Erythroblast (primary cell): ENCODE results near the gene HOGA1.
"Not testable (repeated sequence)": the region's sequence is repeated elsewhere in the genome, so short reads cannot be mapped to it uniquely, and the experiment has no call there.

Experiments
- GATA1 ChIP-seq: IDR thresholded peaks from 2 replicates; pipeline ENCODE4 v1.6.1; 2011; ENCODE audit warnings: low read depth, mild to moderate bottlenecking, control low read depth, low read length, moderate library complexity
- POLR2A ChIP-seq: IDR thresholded peaks from 2 replicates; pipeline ENCODE4 v1.6.1; 2011; ENCODE audit warnings: mild to moderate bottlenecking, low read length

DNA sequence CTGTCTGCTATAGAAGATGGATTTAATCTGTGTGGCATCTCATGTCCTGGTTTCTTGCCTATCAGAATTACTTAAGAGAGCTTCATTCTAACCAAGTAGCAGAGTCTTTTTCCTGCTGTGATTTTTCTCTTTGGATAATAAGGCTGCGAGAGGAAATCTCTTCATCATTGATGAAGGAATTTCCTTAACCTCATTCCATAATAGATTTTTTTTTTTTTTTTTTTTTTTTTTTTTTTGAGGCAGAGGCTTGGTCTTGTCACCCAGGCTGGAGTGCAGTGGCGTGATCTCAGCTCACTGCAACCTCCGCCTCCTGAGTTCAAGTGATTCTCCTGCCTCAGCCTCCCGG is 65.2 kb downstream of the HOGA1 start:
- not testable (repeated sequence) for TF ChIP-seq POLR2A, GATA1
